Astrocyte of the cerebellum (primary cell): Measurements from ENCODE around the gene ARHGEF10L.

Source experiments
- DNase-seq: peaks from one replicate; pipeline ENCODE4 v3.0.0-alpha.2; 2011; ENCODE audit warnings: low read depth
- H3K4me3 ChIP-seq: 2 replicates; pipeline ENCODE4 v1.5.1; 2011; ENCODE audit warnings: mild to moderate bottlenecking, low read depth, low read length, moderate library complexity
- in situ Hi-C: cut with HindIII; loops from 2 replicates; pipeline ENCODE4 v1.10.0; 2017; ENCODE audit warnings: low sequenced_read_pairs
- TF ChIP-seq, protein P1 (sequence below): IDR thresholded peaks from 2 replicates; pipeline ENCODE4 v1.5.1; 2012; ENCODE audit warnings: low read length, low read depth, moderate library complexity, mild to moderate bottlenecking; ENCODE audit errors: missing control alignments

ARHGEF10L gene

DNA sequence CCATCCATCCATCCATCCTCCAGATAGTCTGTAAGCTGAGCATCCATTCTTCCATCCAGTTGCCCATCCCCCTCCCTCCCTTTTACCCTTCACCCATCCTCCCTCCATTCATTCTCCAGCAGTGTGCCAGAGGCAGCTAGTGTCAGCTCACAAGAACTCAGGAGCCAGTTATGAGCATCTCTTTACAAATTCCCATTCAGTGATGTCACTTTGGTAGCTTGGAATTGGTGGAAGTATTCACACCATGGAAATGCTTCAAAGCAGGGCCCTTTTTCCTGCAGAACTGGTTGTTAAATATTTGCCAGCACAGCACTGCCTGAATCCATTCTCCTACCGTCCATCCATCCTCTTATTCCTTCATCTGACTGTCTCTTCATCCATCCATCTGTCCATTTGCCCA is 72.5 kb downstream of the ARHGEF10L start:
- TF ChIP-seq, protein P1, sequence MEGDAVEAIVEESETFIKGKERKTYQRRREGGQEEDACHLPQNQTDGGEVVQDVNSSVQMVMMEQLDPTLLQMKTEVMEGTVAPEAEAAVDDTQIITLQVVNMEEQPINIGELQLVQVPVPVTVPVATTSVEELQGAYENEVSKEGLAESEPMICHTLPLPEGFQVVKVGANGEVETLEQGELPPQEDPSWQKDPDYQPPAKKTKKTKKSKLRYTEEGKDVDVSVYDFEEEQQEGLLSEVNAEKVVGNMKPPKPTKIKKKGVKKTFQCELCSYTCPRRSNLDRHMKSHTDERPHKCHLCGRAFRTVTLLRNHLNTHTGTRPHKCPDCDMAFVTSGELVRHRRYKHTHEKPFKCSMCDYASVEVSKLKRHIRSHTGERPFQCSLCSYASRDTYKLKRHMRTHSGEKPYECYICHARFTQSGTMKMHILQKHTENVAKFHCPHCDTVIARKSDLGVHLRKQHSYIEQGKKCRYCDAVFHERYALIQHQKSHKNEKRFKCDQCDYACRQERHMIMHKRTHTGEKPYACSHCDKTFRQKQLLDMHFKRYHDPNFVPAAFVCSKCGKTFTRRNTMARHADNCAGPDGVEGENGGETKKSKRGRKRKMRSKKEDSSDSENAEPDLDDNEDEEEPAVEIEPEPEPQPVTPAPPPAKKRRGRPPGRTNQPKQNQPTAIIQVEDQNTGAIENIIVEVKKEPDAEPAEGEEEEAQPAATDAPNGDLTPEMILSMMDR, result no peak
- DNase-seq, result no peak
- in situ Hi-C loops, result no loop called here
- no peak overlapping the region for H3K4me3 ChIP-seq

DNA sequence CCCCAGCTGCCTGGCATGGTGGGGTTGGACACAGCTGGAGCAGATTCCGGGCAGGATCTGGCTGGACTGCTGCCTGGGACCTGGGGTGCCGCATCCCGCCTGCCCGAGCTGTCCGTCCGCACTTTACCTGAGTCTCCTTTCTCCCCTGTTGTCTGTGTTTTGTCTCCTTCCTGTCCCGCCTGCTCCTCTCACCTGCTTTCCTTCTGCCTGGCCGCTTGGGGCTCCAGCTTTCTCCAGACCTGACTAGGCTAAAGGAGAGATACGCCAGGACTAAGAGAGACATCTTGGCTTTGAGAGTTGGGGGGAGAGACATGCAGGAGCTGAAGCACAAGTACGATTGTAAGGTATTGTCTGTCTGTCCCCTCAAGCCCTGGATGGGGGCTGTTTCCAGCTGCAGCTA is 73.3 kb downstream of the ARHGEF10L start:
- H3K4me3 ChIP-seq, result no peak overlapping the region
- TF ChIP-seq, protein P1, result no peak
- in situ Hi-C loops, result no loop called here
- DNase-seq, result no peak

DNA sequence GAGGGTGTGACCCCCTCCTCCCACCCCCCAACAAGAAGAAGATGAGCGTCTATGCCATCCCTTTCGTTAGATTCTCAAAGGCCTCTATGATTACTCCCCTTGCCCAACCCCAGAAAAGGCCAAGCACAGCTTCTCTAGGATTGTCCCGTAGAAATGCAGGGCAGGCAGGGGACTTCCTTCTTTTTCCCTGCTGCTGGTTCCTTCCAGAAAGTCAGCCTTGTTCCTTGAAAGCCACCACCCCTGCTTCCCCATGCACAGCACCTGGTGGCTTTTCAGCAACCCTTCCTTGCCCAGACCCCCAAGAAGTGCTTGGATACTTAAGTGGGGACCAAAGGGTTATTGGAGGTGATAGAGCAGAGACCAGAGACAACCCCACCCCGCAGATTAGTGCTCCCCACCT is 75.1 kb downstream of the ARHGEF10L start:
- H3K4me3 ChIP-seq, result no peak overlapping the region
- no peak for DNase-seq
- in situ Hi-C loops, result no loop called here
- TF ChIP-seq, protein P1, result no peak

DNA sequence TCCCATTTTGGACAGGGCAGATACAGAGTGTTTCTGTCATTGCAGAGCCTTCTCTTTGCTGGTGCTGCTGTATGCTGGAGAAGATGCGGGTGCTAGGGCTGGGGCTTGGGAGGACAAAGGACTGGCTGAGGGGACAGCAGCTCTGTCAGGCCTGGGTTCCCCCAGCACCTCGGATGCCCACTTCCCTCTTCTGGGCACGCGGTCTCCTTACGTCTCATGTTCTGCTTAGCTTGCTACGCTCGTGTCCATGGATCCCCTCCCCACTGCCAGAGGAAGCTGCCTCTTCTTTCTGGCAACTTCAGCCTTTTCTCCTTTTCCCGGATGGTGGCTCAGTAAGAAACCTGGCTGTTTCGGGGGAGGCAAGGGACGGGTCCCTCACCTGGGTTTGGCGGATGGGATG is 75.7 kb downstream of the ARHGEF10L start:
- no peak overlapping the region for H3K4me3 ChIP-seq
- no peak for DNase-seq
- in situ Hi-C loops, result no loop called here
- TF ChIP-seq, protein P1, result no peak

DNA sequence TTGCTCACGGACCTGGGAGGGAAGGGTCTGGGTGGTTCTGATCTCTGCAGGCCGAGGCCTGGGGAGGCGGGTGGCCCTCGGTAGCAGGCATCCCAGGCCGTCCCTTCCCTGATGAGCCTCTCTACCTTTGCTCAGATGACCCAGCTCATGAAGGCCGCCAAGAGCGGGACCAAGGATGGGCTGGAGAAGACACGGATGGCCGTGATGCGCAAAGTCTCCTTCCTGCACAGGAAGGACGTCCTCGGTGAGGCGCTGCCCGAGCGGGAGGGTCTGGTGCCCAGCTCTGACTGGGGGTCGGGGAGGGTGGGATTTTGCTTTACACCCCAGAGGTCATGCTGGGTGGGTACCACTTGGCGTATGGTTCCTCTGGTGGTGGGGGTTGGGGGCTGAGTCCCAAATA is 76.5 kb downstream of the ARHGEF10L start:
- DNase-seq, result no peak
- in situ Hi-C loops, result no loop called here
- TF ChIP-seq, protein P1, result no peak
- no peak overlapping the region for H3K4me3 ChIP-seq

DNA sequence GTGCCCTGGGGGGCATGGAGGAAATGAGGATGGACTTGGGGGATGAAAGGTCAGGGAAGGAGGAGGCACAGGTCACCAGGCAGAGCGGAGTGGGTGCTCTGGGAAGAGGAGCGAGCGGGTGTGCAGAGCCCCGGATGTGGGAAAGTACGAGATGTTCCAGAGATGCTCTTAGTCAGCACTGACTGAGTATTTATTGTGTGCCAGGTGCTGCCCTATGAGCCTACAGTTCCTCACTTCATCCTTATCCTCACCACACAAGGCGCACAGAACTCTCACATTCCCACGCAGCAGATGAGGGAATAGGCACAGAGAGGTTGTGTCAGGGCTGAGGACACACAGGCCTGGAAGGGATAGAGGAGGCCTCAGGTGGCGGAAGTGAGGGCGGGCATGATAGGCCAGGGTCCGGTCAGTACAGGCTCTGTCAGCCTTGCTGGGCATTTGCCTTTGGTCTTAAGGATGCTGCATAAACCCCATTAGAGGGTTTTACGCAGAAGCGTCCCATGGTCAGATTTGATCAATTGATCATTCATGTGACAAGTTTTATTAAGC is 77.3 kb downstream of the ARHGEF10L start:
- DNase-seq, result no peak
- in situ Hi-C loops, result no loop called here
- TF ChIP-seq, protein P1, result no peak
- no peak overlapping the region for H3K4me3 ChIP-seq
